Measurements from ENCODE around the gene GJB6.

GRCh38 chr13:20190481-20191310 is 41.4 kb downstream of the GJB6 start:
- TF ChIP-seq MYC (IDR thresholded peaks at IDR 0.05; ENCODE audit: low read depth, low read length) (no peak), CTCF (IDR thresholded peaks at IDR 0.05; ENCODE audit: low read depth, low read length) (no peak), MAX (IDR thresholded peaks at IDR 0.05; ENCODE audit: low read depth, low read length) (no peak), POLR2A (IDR thresholded peaks at IDR 0.05; ENCODE audit: extremely low read depth, insufficient read length) (no peak)

Measured in NB4 (cell line).